Mesendoderm (in vitro differentiated cells): Measurements from ENCODE around the gene EARS2.

Source experiments
- DNase-seq: peaks from one replicate; pipeline ENCODE4 v3.0.0; 2013
- H2AK5ac ChIP-seq: 2 replicates; pipeline ENCODE4 v1.6.1; 2013; ENCODE audit warnings: low read length, inconsistent platforms
- H2BK120ac ChIP-seq: 2 replicates; pipeline ENCODE4 v1.6.1; 2013; ENCODE audit warnings: low read depth, mild to moderate bottlenecking, low read length, moderate library complexity, mixed read lengths
- H2BK15ac ChIP-seq: replicated peaks from 2 replicates; pipeline ENCODE4 v1.6.1; 2013; ENCODE audit warnings: low read depth, mild to moderate bottlenecking, moderate library complexity
- H2BK5ac ChIP-seq: 2 replicates; pipeline ENCODE4 v1.6.1; 2013; ENCODE audit warnings: low read length, inconsistent platforms
- H3K18ac ChIP-seq: 2 replicates; pipeline ENCODE4 v1.6.1; 2013; ENCODE audit warnings: mild to moderate bottlenecking, low read length, mixed read lengths
- H3K23ac ChIP-seq: one replicate; pipeline ENCODE4 v1.6.1; 2013; ENCODE audit warnings: low read length
- H3K27ac ChIP-seq: 2 replicates; pipeline ENCODE4 v1.5.1; 2013; ENCODE audit warnings: low read depth, mild to moderate bottlenecking, inconsistent platforms, low read length, moderate library complexity
- H3K27me3 ChIP-seq: 2 replicates; pipeline ENCODE4 v1.6.1; 2013; ENCODE audit warnings: low read length, control low read depth, mild to moderate bottlenecking, inconsistent platforms; ENCODE audit not compliant: insufficient read depth, poor library complexity
- H3K36me3 ChIP-seq: 2 replicates; pipeline ENCODE4 v1.6.1; 2013; ENCODE audit warnings: low read length, inconsistent platforms; ENCODE audit not compliant: control insufficient read depth, insufficient read depth
- H3K4ac ChIP-seq: one replicate; pipeline ENCODE4 v1.6.1; 2013; ENCODE audit warnings: low read depth, mild to moderate bottlenecking, low read length, moderate library complexity
- H3K4me1 ChIP-seq: 2 replicates; pipeline ENCODE4 v1.6.1; 2013; ENCODE audit warnings: low read depth, low read length, inconsistent platforms; ENCODE audit not compliant: control insufficient read depth
- H3K4me2 ChIP-seq: 2 replicates; pipeline ENCODE4 v1.6.1; 2013; ENCODE audit warnings: low read length
- H3K4me3 ChIP-seq: 2 replicates; pipeline ENCODE4 v1.5.1; 2013; ENCODE audit warnings: mild to moderate bottlenecking, low read length
- H3K56ac ChIP-seq: one replicate; pipeline ENCODE4 v1.6.1; 2013; ENCODE audit warnings: low read length
- H3K79me1 ChIP-seq: 2 replicates; pipeline ENCODE4 v1.6.1; 2013; ENCODE audit warnings: low read length, inconsistent platforms
- H3K79me2 ChIP-seq: 2 replicates; pipeline ENCODE4 v1.6.1; 2013; ENCODE audit warnings: mild to moderate bottlenecking, low read length; ENCODE audit not compliant: control insufficient read depth, insufficient read depth
- H3K9ac ChIP-seq: 2 replicates; pipeline ENCODE4 v1.6.1; 2013; ENCODE audit warnings: low read length, inconsistent platforms
- H4K5ac ChIP-seq: one replicate; pipeline ENCODE4 v1.6.1; 2013; ENCODE audit warnings: low read length
- H4K8ac ChIP-seq: one replicate; pipeline ENCODE4 v1.6.1; 2013; ENCODE audit warnings: low read depth, mild to moderate bottlenecking, control low read depth, low read length, moderate library complexity
- WGBS: extraction: QIAGEN DNeasy Blood & Tissue Kit; methylation state at CpG from one replicate; pipeline ENCODE4 v1.1.7; 2013; ENCODE audit warnings: low lambda C conversion rate, missing lambda C conversion rate; ENCODE audit not compliant: insufficient coverage; ENCODE audit errors: extremely low coverage; 5-methylcytosine and 5-hydroxymethylcytosine counted together

EARS2 gene

DNA sequence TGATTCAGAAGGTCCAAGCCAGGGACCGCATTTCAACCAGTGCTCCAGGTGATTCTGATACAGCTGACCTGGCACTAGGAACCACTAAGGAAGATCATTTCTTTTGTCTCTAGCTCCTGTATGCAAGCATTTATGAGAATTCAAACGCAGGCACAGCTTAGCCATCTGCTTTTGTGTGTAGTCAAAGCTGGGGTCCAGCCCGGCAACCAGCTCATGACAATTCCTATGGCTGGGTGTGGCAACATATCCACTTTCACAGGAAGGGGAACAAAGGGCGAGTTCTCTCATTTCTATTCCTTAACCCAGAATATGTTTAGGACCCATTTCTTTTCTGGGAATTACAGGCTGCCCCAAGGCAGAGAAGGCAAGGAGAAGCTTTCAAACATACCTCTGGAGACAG is 76.9 kb downstream of the EARS2 start:
- H2BK120ac ChIP-seq: no peak overlapping the region
- no peak overlapping the region for H3K4ac ChIP-seq
- no peaks in the 10 kb centered on the region for H3K79me2 ChIP-seq
- no peak overlapping the region for H3K4me3 ChIP-seq
- H2BK15ac ChIP-seq: no peak overlapping the region
- H2AK5ac ChIP-seq: no peak overlapping the region
- no peak overlapping the region for H4K5ac ChIP-seq
- no peaks in the 10 kb centered on the region for H3K4me1 ChIP-seq
- H3K23ac ChIP-seq: no peak overlapping the region
- H3K36me3 ChIP-seq: peaks cover 31% of the 10 kb centered on the region
- H3K9ac ChIP-seq: no peak overlapping the region
- no peak overlapping the region for H3K18ac ChIP-seq
- H3K79me1 ChIP-seq: no peaks in the 10 kb centered on the region
- H3K27ac ChIP-seq: no peak overlapping the region
- H3K56ac ChIP-seq: no peak overlapping the region
- no peak overlapping the region for H4K8ac ChIP-seq
- H3K27me3 ChIP-seq: no peaks in the 10 kb centered on the region
- no peak overlapping the region for H2BK5ac ChIP-seq
- WGBS: no CpG with 5 or more reads among the region's 4 CpGs
- DNase-seq: no peak
- no peak overlapping the region for H3K4me2 ChIP-seq

DNA sequence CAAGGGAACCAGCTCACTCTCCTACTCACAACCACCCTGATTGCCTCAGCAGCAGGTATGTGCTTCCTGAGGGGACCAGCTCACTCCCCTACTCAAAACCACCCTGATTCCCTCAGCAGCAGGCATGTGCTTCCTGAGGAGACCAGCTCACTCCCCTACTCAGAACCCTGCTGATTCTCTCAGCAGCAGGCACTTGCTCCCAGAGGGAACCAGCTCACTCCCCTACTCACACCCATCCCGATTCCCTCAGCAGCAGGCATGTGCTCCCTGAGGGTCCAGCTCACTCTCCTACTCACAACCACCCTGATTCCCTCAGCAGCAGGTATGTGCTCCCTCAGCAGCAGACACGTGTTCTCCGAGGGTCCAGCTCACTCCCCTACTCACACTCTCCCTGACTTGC is 78.0 kb downstream of the EARS2 start:
- Histone ChIP-seq H4K8ac (no peak overlapping the region), H3K79me2 (no peaks in the 10 kb centered on the region), H3K79me1 (no peaks in the 10 kb centered on the region), H3K27me3 (no peaks in the 10 kb centered on the region), H2BK120ac (no peak overlapping the region), H2BK15ac (no peak overlapping the region), H3K56ac (no peak overlapping the region), H3K36me3 (peaks cover 29% of the 10 kb centered on the region), H3K4ac (no peak overlapping the region), H3K4me3 (no peak overlapping the region), H3K4me2 (no peak overlapping the region), H3K27ac (no peak overlapping the region), H3K9ac (no peak overlapping the region), H2AK5ac (no peak overlapping the region), H3K4me1 (no peaks in the 10 kb centered on the region), H3K18ac (no peak overlapping the region), H4K5ac (no peak overlapping the region), H2BK5ac (no peak overlapping the region), H3K23ac (no peak overlapping the region)
- no CpG with 5 or more reads among the region's 3 CpGs for WGBS
- no peak for DNase-seq

GRCh38 chr16:23478566-23478965 is 78.6 kb downstream of the EARS2 start:
- Histone ChIP-seq H3K27me3 (no peaks in the 10 kb centered on the region), H3K27ac (no peak overlapping the region), H3K4ac (no peak overlapping the region), H2BK15ac (no peak overlapping the region), H3K4me1 (no peaks in the 10 kb centered on the region), H4K8ac (no peak overlapping the region), H3K4me2 (no peak overlapping the region), H2BK120ac (no peak overlapping the region), H3K9ac (no peak overlapping the region), H3K36me3 (peaks cover 29% of the 10 kb centered on the region), H3K4me3 (no peak overlapping the region), H3K18ac (no peak overlapping the region), H3K23ac (no peak overlapping the region), H4K5ac (no peak overlapping the region), H3K79me1 (no peaks in the 10 kb centered on the region), H3K79me2 (no peaks in the 10 kb centered on the region), H2AK5ac (no peak overlapping the region), H2BK5ac (no peak overlapping the region), H3K56ac (no peak overlapping the region)
- no CpG with 5 or more reads among the region's 3 CpGs for WGBS
- DNase-seq: no peak

GRCh38 chr16:23476289-23476688 is 80.9 kb downstream of the EARS2 start:
- DNase-seq: no peak
- no peak overlapping the region for H3K18ac ChIP-seq

More at GRCh38 chr16:23476289-23476688, 80.9 kb downstream of the EARS2 start:
- H3K27ac ChIP-seq: no peak overlapping the region
- no peak overlapping the region for H3K4me3 ChIP-seq
- no peak overlapping the region for H2BK120ac ChIP-seq
- no peak overlapping the region for H2BK15ac ChIP-seq
- no peak overlapping the region for H2BK5ac ChIP-seq
- H3K4ac ChIP-seq: no peak overlapping the region
- H4K8ac ChIP-seq: no peak overlapping the region
- no peaks in the 10 kb centered on the region for H3K27me3 ChIP-seq
- H4K5ac ChIP-seq: no peak overlapping the region
- H3K23ac ChIP-seq: no peak overlapping the region
- H3K4me1 ChIP-seq: no peaks in the 10 kb centered on the region
- H2AK5ac ChIP-seq: no peak overlapping the region
- H3K9ac ChIP-seq: no peak overlapping the region
- no peak overlapping the region for H3K4me2 ChIP-seq
- H3K36me3 ChIP-seq: peaks cover 21% of the 10 kb centered on the region
- H3K56ac ChIP-seq: no peak overlapping the region
- H3K79me2 ChIP-seq: no peaks in the 10 kb centered on the region
- no peaks in the 10 kb centered on the region for H3K79me1 ChIP-seq
- WGBS: no CpG with 5 or more reads among the region's 1 CpG
